Endothelial cell of umbilical vein (primary cell): ENCODE data around the gene COMT. TPM values are rescaled to one million over a fixed set of nuclear protein-coding genes. Genes with fewer than 3 reads are reported as not detected.

ENCODE experiments used
- BruUV-seq: library from RNA; stranded (reverse); fragments of 400-500 nt; replicated peaks from 2 replicates; lab custom pipeline; 2021; lab: Mats Ljungman, UMichigan
- CTCF ChIA-PET: fragments of 300-600, 350-600 bp; sonication (Branson Sonifier 250); formaldehyde crosslinking; loops from one replicate; lab custom pipeline; 2021; ENCODE audit warnings: antibody characterized with exemption, inconsistent platforms; lab: Charles Lee
- POLR2A ChIA-PET: fragments of 300-600, 350-600 bp; sonication (Branson Sonifier 250); formaldehyde crosslinking; loops from one replicate; lab custom pipeline; 2021; ENCODE audit warnings: antibody characterized with exemption, inconsistent platforms; lab: Charles Lee
- DNase-seq: peaks from one replicate; pipeline ENCODE4 v3.0.0-alpha.2; 2011; ENCODE audit warnings: low read depth, low spot score
- FAIRE-seq: peaks from 2 replicates; lab custom pipeline; 2011; peaks lifted over from hg19 to GRCh38; lab: Jason Lieb, UNC
- H2AFZ ChIP-seq: 2 replicates; pipeline ENCODE4 v1.6.0; 2012; ENCODE audit warnings: low read depth, low read length, control low read depth, inconsistent platforms
- H3K27ac ChIP-seq: 2 replicates; pipeline ENCODE4 v1.5.1; 2011; ENCODE audit warnings: low read depth, mild to moderate bottlenecking, control low read depth, low read length, moderate library complexity; ENCODE audit not compliant: insufficient read depth
- H3K27me3 ChIP-seq, 2 experiments: 2 replicates each; pipeline versions ENCODE4 v1.6.0 to v1.6.1; 2011; ENCODE audit warnings: low read length in 2 of 2, mixed read lengths in 1 of 2; ENCODE audit not compliant: control insufficient read depth in 2 of 2, insufficient read depth in 2 of 2
- H3K36me3 ChIP-seq, 2 experiments: 2 replicates in 1 of 2; 3 replicates in 1 of 2; pipeline ENCODE4 v1.5.1; 2011; ENCODE audit warnings: low read length in 2 of 2, mild to moderate bottlenecking in 1 of 2, moderate library complexity in 1 of 2; ENCODE audit not compliant: control insufficient read depth in 2 of 2, insufficient read depth in 2 of 2; ENCODE audit errors: extremely low read depth in 1 of 2
- H3K4me1 ChIP-seq: 3 replicates; pipeline ENCODE4 v1.5.1; 2011; ENCODE audit warnings: mild to moderate bottlenecking, low read length; ENCODE audit not compliant: control insufficient read depth, insufficient read depth; ENCODE audit errors: extremely low read depth
- H3K4me2 ChIP-seq: 2 replicates; pipeline ENCODE4 v1.6.1; 2011; ENCODE audit warnings: low read length, control low read depth, mixed read lengths; ENCODE audit not compliant: insufficient read depth
- H3K4me3 ChIP-seq, 3 experiments: fragments of 200-600 bp in 1 of 3; sonication (generic), shearing (Covaris generic) in 1 of 3; replicated peaks in 1 of 3; 2 replicates each; pipeline ENCODE4 v1.5.1; 2011 to 2016; ENCODE audit warnings: control low read depth in 3 of 3, low read length in 3 of 3, mild to moderate bottlenecking in 2 of 3, inconsistent platforms in 1 of 3, low read depth in 1 of 3, moderate library complexity in 1 of 3; ENCODE audit not compliant: insufficient read depth in 1 of 3
- H3K79me2 ChIP-seq: 2 replicates; pipeline ENCODE4 v1.6.0; 2012; ENCODE audit warnings: low read length, inconsistent platforms; ENCODE audit not compliant: control insufficient read depth, insufficient read depth
- H3K9ac ChIP-seq: replicated peaks from 2 replicates; pipeline ENCODE3; 2011; ENCODE audit warnings: low read length, control low read depth; ENCODE audit not compliant: insufficient read depth; ENCODE audit errors: extremely low read depth
- H3K9me1 ChIP-seq: replicated peaks from 3 replicates; pipeline ENCODE4 v1.6.0; 2011; ENCODE audit warnings: mild to moderate bottlenecking, low read length; ENCODE audit not compliant: control insufficient read depth, insufficient read depth; ENCODE audit errors: extremely low read depth
- H3K9me3 ChIP-seq: replicated peaks from 2 replicates; pipeline ENCODE4 v1.5.1; 2012; ENCODE audit warnings: low read length, inconsistent platforms; ENCODE audit not compliant: control insufficient read depth, insufficient read depth
- H4K20me1 ChIP-seq: replicated peaks from 2 replicates; pipeline ENCODE3; 2011; ENCODE audit warnings: mild to moderate bottlenecking, low read length; ENCODE audit not compliant: control insufficient read depth, insufficient read depth; ENCODE audit errors: extremely low read depth
- EZH2 ChIP-seq: IDR thresholded peaks from 2 replicates; pipeline ENCODE4 v1.6.1; 2012; ENCODE audit warnings: borderline replicate concordance, low read depth, mild to moderate bottlenecking, moderate library complexity, low read length, inconsistent platforms; ENCODE audit not compliant: severe bottlenecking
- FOS ChIP-seq: IDR thresholded peaks from 2 replicates; pipeline ENCODE4 v1.6.1; 2011; ENCODE audit warnings: mild to moderate bottlenecking, low read length, moderate library complexity, borderline replicate concordance; ENCODE audit not compliant: insufficient read depth
- GATA2 ChIP-seq: IDR thresholded peaks from 2 replicates; pipeline ENCODE4 v1.7.0; 2011; ENCODE audit warnings: low read depth, mild to moderate bottlenecking, moderate library complexity, mixed read lengths, low read length; ENCODE audit not compliant: insufficient read length, insufficient read depth
- JUN ChIP-seq: IDR thresholded peaks from 2 replicates; pipeline ENCODE4 v1.6.1; 2011; ENCODE audit warnings: borderline replicate concordance, low read depth; ENCODE audit not compliant: insufficient read length, insufficient read depth
- MYC ChIP-seq: IDR thresholded peaks from one replicate; pipeline ENCODE4 v1.6.1; 2011; ENCODE audit warnings: mild to moderate bottlenecking, low read depth, low read length
- POLR2A ChIP-seq: IDR thresholded peaks from 2 replicates; pipeline ENCODE4 v1.6.1; 2012; ENCODE audit warnings: low read depth, mild to moderate bottlenecking, control low read depth, low read length
- POLR2AphosphoS5 ChIP-seq: IDR thresholded peaks from 2 replicates; pipeline ENCODE4 v1.6.1; 2012; ENCODE audit warnings: low read depth, mild to moderate bottlenecking, control low read depth, low read length, moderate library complexity; ENCODE audit not compliant: insufficient read depth
- dilution Hi-C: fragments of 300-500 bp; cut with MboI; formaldehyde crosslinking; loops from one replicate; pipeline ENCODE4 v1.15.0; 2019; ENCODE audit warnings: low sequenced_read_pairs; ENCODE audit not compliant: extremely low pct_ligation_motif_present
- intact Hi-C: fragments of 100-400 bp; cut with micrococcal nuclease; formaldehyde crosslinking; loops from one replicate; pipeline ENCODE4 v1.10.0; 2022
- polyA plus RNA-seq, 4 experiments: library from polyadenylated mRNA; depleted of rRNA in 3 of 4; stranded (reverse) in 3 of 4; unstranded in 1 of 4; fragments of >200 nt; gene quantifications; 2 replicates each; pipeline versions ENCODE4 v1.2.1 to v1.2.3, GENCODE V29; 2011 to 2012; ENCODE audit warnings: missing spikeins in 1 of 4
- total RNA-seq: library from RNA; stranded (reverse); gene quantifications from 2 replicates; pipeline ENCODE4 v1.2.3, GENCODE V29; 2021
- TF ChIP-seq, protein P1 (sequence below), 2 donors: IDR thresholded peaks; 1 replicate in 1 of 2; 2 replicates in 1 of 2; pipeline ENCODE4 v1.5.1; 2011; ENCODE audit warnings: low read length in 2 of 2, mild to moderate bottlenecking in 2 of 2, moderate library complexity in 2 of 2, control low read depth in 1 of 2, inconsistent platforms in 1 of 2, low read depth in 1 of 2; ENCODE audit not compliant: insufficient read depth in 1 of 2; ENCODE audit errors: extremely low read depth in 1 of 2
- TF ChIP-seq, protein P2 (sequence below): IDR thresholded peaks from 2 replicates; pipeline ENCODE4 v1.6.1; 2011; ENCODE audit not compliant: insufficient read depth, insufficient read length

The COMT gene
- total and polyA plus RNA-seq, 2 donors (not counting 3 experiments of a cell fraction or from before 2014, with no cell fraction given) = 221 to 537 TPM

DNA sequence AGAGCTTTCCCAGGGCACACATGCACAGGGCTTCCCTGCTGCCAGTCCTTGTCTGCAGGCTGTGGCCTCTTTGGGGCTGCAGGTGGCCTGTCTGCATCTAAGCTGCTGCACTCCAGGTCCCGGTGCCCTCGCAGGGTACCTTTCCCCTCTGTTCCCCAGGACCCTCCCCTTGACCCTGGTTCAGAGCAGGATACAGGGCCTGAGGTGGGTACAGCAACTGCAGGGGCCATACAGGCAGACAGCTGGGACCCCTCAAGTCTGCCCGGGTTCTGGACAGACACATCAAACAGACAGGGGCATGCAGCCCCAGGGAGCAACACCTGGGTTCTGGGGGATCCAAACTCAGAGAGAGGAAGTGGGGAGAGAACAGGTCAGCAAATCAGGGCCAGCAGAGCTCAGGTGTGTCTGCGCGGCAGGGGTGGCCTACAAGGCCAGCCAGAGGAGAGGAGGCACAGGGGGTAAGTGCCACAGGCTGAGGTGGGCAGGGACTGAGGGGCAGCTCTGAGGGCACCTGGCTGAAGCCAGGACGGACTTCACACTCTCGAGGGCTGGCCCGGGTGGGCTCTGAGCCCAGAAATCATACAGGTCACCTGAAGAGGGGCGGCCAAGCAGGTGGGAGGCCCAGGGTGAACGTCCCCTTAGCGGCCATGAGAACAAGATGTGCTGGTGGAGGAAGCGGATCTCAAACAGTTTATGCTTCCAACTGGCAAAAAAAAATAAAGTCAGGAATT is 29.9 kb upstream of the COMT start:
- TF ChIP-seq JUN (no peak), FOS (no peak), POLR2AphosphoS5 (no peak), MYC (no peak), EZH2 (no peak), POLR2A (no peak), GATA2 (no peak)
- TF ChIP-seq, protein P1, sequence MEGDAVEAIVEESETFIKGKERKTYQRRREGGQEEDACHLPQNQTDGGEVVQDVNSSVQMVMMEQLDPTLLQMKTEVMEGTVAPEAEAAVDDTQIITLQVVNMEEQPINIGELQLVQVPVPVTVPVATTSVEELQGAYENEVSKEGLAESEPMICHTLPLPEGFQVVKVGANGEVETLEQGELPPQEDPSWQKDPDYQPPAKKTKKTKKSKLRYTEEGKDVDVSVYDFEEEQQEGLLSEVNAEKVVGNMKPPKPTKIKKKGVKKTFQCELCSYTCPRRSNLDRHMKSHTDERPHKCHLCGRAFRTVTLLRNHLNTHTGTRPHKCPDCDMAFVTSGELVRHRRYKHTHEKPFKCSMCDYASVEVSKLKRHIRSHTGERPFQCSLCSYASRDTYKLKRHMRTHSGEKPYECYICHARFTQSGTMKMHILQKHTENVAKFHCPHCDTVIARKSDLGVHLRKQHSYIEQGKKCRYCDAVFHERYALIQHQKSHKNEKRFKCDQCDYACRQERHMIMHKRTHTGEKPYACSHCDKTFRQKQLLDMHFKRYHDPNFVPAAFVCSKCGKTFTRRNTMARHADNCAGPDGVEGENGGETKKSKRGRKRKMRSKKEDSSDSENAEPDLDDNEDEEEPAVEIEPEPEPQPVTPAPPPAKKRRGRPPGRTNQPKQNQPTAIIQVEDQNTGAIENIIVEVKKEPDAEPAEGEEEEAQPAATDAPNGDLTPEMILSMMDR (IDR thresholded peaks at IDR 0.05; ENCODE audit: extremely low read depth in 1 of 2, insufficient read depth in 1 of 2, low read depth in 1 of 2, low read length in 2 of 2) = no peak
- TF ChIP-seq, protein P2, sequence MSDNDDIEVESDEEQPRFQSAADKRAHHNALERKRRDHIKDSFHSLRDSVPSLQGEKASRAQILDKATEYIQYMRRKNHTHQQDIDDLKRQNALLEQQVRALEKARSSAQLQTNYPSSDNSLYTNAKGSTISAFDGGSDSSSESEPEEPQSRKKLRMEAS = no peak
- dilution Hi-C loops (no loop called here), intact Hi-C loops (loop anchor here (2.0 to 5.0 kb wide), 2 partner anchors 37 to 139 kb away; no protein-coding TSS in a partner anchor)

More for the DNA sequence above, 29.9 kb upstream of the COMT start:
- Histone ChIP-seq H3K9me1 (no peaks in the 10 kb centered on the region), H3K9me3 (no peaks in the 10 kb centered on the region), H3K27ac (no peak overlapping the region), H3K4me1 (peaks cover 3% of the 10 kb centered on the region), H3K27me3 (no peaks in the 10 kb centered on the region), H3K4me3 (no peak overlapping the region), H3K4me2 (no peak overlapping the region), H3K9ac (no peak overlapping the region), H4K20me1 (no peaks in the 10 kb centered on the region), H2AFZ (no peak overlapping the region), H3K79me2 (no peaks in the 10 kb centered on the region), H3K36me3 (peaks cover 10 to 39% of the 10 kb centered on the region in 2 experiments)
- DNase-seq (no peak), FAIRE-seq (no peak)
- BruUV-seq = no TSS peak
- CTCF ChIA-PET = interaction anchor here (0.7 to 5.2 kb wide), 8 partner anchors 8 to 188 kb away, joined by 3 to 372 read pairs (median 18); partner anchors contain the start of gene GP1BB
- POLR2A ChIA-PET = no interaction called here
